ENCODE data around the gene RAB17.

The RAB17 gene

DNA sequence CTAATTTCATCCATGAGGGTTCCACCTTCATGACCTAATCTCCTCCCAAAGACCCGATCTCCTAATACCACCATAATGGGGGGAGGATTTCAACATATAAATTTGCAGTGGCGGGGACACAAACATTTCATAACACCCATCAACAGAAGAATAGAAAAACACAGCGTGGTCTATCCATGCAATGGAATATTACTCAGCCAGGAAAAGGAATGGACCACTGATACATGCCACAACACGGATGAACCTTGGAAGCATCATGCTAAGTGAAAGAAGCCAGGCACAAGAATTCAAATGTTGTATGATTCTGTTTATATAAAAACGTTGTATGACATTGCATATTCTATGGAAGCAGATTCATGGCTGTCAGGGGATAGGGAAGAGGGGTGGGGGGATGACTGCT, 21.5 kb downstream of the RAB17 start:
- Histone ChIP-seq H3K36me3 (ENCODE audit: control insufficient read depth, insufficient read depth, low read length) (no peaks in the 10 kb centered on the region), H3K27me3 (ENCODE audit: control insufficient read depth, insufficient read depth, low read length) (no peaks in the 10 kb centered on the region), H3K4me1 (ENCODE audit: control insufficient read depth, insufficient read depth, low read length) (peaks cover 5% of the 10 kb centered on the region; the same call in 1 of the 2 replicates), H3K27ac (ENCODE audit: low read length) (no peak overlapping the region), H3K9me3 (ENCODE audit: control insufficient read depth, insufficient read depth, low read length) (no peaks in the 10 kb centered on the region), H3K4me3 (ENCODE audit: low read length) (no peak overlapping the region)
- WGBS (ENCODE audit: insufficient coverage, insufficient read length), result no CpG with 5 or more reads among the region's 5 CpGs
- no peak for DNase-seq (ENCODE audit: low read depth, low spot score)

DNA sequence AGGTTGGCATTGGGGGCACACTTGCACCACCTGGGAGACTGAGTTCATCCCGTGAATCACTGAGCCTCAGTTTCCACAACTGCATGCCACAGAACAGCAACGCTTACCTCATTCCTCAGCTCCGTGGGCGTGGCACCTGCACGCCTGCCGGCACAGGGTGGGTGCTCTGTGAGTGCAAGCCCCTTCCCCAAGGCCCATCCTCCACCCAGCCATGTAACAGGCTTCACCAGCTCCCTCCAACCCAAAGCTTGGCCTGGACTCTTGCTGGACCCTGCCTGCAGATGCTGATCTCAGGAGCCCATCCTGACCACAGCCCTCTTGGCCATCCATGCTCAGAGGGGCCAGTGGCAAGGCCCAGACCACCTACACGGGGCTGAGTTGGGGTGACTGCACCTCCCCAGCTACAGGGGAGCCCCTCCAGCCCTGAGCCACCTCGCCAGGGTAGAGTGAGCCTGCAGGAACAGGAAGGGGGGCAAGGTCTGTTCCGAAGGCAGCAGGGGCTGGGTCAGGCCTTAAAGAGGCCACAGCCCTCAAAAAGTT, 22.3 kb downstream of the RAB17 start:
- no peak for DNase-seq (ENCODE audit: low read depth, low spot score)
- Histone ChIP-seq H3K4me1 (ENCODE audit: control insufficient read depth, insufficient read depth, low read length) (peaks cover 5% of the 10 kb centered on the region; the same call in 1 of the 2 replicates), H3K27ac (ENCODE audit: low read length) (no peak overlapping the region), H3K27me3 (ENCODE audit: control insufficient read depth, insufficient read depth, low read length) (no peaks in the 10 kb centered on the region), H3K9me3 (ENCODE audit: control insufficient read depth, insufficient read depth, low read length) (no peaks in the 10 kb centered on the region), H3K36me3 (ENCODE audit: control insufficient read depth, insufficient read depth, low read length) (no peaks in the 10 kb centered on the region), H3K4me3 (ENCODE audit: low read length) (no peak overlapping the region)
- no CpG with 5 or more reads among the region's 9 CpGs for WGBS (ENCODE audit: insufficient coverage, insufficient read length)

DNA sequence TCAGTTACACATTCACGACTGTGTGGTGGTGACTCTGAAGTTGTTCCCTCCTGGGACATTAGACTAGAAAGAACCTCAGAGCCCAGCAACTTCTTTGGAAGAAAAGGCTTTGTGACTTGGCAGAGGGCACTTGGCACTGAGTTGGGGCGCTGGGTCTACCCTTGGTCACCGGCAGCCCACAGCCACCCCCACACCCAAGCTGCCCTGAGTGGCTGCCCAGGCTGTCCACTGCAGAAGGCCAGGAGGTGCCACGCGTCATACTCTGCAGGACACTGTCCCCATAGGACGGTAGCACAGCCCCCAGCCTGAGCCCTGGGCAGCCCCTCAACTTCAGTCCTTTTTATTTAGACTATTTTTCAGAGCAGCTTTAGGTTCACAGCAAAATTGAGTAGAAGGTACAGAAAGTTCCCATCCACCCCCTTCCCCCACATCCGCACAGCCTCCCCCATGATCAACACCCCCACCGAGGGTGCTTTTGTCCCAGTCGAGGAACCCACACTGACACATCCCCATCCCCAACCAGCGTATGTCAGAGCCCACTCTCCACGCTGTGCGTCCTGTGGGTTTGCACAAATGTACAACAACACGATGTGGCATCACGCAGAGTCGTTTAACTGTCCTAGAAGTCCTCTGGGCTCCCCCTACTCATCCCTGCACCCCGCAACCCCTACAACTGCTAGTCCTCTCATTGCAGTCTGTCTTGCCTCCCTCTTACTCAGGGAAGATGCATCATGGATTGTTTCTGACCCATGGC, 23.1 kb downstream of the RAB17 start:
- H3K36me3 ChIP-seq (ENCODE audit: control insufficient read depth, insufficient read depth, low read length), result no peaks in the 10 kb centered on the region
- H3K9me3 ChIP-seq (ENCODE audit: control insufficient read depth, insufficient read depth, low read length), result no peaks in the 10 kb centered on the region
- no peak overlapping the region for H3K27ac ChIP-seq (ENCODE audit: low read length)
- no CpG with 5 or more reads among the region's 16 CpGs for WGBS (ENCODE audit: insufficient coverage, insufficient read length)
- H3K27me3 ChIP-seq (ENCODE audit: control insufficient read depth, insufficient read depth, low read length), result no peaks in the 10 kb centered on the region
- H3K4me1 ChIP-seq (ENCODE audit: control insufficient read depth, insufficient read depth, low read length), result peaks cover 2% of the 10 kb centered on the region; the same call in 1 of the 2 replicates
- H3K4me3 ChIP-seq (ENCODE audit: low read length), result no peak overlapping the region
- DNase-seq (ENCODE audit: low read depth, low spot score), result no peak

DNA sequence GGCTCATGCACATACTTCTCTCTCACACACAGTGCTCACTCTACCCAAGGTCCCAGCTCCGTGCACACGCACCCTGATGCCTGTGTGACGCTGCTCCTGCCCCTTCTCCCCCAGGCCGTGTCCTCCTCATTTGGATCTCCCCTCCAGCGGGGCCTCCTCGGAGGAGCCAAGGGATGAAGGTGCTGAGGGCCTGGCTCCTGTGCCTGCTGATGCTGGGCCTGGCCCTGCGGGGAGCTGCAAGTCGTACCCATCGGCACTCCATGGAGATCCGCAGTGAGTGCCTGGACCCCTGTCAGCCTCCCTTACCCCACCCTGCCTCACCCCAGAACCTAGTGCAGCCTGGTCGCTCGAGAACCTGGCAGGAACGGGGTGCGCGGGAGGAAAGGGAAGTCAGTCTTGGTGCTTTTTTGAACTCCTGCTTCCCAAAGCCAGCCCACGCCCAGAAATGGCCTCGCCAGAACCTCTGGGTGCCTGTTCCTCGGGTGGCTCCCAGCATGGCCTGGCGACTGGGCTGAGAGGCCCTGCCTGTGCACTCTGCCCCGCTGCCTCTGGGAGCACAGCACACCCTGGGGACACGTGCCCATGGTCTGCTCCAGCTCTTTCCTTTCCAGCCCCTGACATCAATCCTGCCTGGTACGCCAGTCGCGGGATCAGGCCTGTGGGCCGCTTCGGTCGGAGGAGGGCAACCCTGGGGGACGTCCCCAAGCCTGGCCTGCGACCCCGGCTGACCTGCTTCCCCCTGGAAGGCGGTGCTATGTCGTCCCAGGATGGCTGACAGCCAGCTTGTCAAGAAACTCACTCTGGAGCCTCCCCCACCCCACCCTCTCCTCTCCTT, 23.9 kb downstream of the RAB17 start, which contains the start of gene PRLH:
TSS of gene PRLH (plus strand) at position 174 of the 835 bp plus-strand sequence. CDS start at position 174, 0 bp downstream.
- Histone ChIP-seq H3K36me3 (ENCODE audit: control insufficient read depth, insufficient read depth, low read length) (no peaks in the 10 kb centered on the region), H3K4me1 (ENCODE audit: control insufficient read depth, insufficient read depth, low read length) (no peaks in the 10 kb centered on the region), H3K9me3 (ENCODE audit: control insufficient read depth, insufficient read depth, low read length) (no peaks in the 10 kb centered on the region), H3K4me3 (ENCODE audit: low read length) (no peak within 1 kb of the TSS), H3K27me3 (ENCODE audit: control insufficient read depth, insufficient read depth, low read length) (no peaks in the 10 kb centered on the region), H3K27ac (ENCODE audit: low read length) (no peak within 1 kb of the TSS)
- WGBS (ENCODE audit: insufficient coverage, insufficient read length), result no CpG with 5 or more reads among the region's 32 CpGs
- no peak for DNase-seq (ENCODE audit: low read depth, low spot score)

DNA sequence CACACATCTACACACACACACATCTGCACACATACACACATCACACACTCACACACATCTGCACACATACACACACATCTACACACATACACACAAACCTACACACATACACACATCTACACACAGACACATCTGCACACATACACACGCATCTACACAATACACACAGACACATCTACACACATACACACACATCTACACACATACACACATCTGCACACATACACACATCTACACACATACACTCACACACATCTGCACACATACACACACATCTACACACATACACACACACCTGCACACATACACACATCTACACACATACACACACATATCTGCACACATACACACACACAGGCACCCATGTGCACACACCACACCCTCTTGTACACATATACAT, 24.6 kb downstream of the RAB17 start:
- H3K27ac ChIP-seq (ENCODE audit: low read length), result no peak overlapping the region
- no peak overlapping the region for H3K4me3 ChIP-seq (ENCODE audit: low read length)
- H3K36me3 ChIP-seq (ENCODE audit: control insufficient read depth, insufficient read depth, low read length), result no peaks in the 10 kb centered on the region
- WGBS (ENCODE audit: insufficient coverage, insufficient read length), result 100% methylated on average over 1 of the region's 1 CpG
- H3K9me3 ChIP-seq (ENCODE audit: control insufficient read depth, insufficient read depth, low read length), result no peaks in the 10 kb centered on the region
- H3K27me3 ChIP-seq (ENCODE audit: control insufficient read depth, insufficient read depth, low read length), result no peaks in the 10 kb centered on the region
- DNase-seq (ENCODE audit: low read depth, low spot score), result no peak
- H3K4me1 ChIP-seq (ENCODE audit: control insufficient read depth, insufficient read depth, low read length), result no peaks in the 10 kb centered on the region

DNA sequence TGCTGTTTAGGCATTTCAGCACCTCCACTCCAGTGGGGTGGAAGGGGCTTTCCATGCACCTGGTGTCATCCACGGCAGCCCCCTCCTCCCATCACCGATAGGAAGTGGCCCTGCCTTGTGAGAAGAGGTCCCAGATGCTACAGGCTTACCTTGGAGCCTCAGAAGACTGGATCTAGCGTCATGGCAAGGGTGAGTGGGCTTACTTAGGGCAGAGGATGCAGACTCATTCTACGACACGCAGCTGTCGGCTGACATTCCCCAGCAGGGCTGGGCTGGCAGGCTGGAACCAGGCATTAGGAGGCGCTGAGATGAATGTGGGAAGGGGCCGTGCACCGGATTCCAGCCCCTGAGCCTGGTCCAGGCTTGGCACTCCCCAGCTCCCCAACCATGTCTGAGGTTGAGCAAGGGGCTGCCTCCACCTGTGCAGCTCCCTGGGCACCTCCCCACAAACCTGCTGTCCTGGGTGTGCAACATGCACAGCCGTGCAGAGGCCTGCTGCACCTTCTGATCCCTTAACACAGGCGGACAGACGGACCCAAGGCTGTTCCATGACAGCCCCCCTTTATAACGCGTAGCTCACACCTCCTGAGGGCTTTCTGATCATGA, 25.9 kb downstream of the RAB17 start:
- no CpG with 5 or more reads among the region's 14 CpGs for WGBS (ENCODE audit: insufficient coverage, insufficient read length)

GRCh38 chr2:237563816-237564215, 26.7 kb downstream of the RAB17 start:
- DNase-seq (ENCODE audit: low read depth, low spot score), result peak; percentile 45
- H3K4me1 ChIP-seq (ENCODE audit: control insufficient read depth, insufficient read depth, low read length), result no peaks in the 10 kb centered on the region
- WGBS (ENCODE audit: insufficient coverage, insufficient read length), result no CpG with 5 or more reads among the region's 14 CpGs
- H3K27ac ChIP-seq (ENCODE audit: low read length), result no peak overlapping the region
- H3K27me3 ChIP-seq (ENCODE audit: control insufficient read depth, insufficient read depth, low read length), result no peaks in the 10 kb centered on the region
- H3K4me3 ChIP-seq (ENCODE audit: low read length), result no peak overlapping the region
- H3K9me3 ChIP-seq (ENCODE audit: control insufficient read depth, insufficient read depth, low read length), result no peaks in the 10 kb centered on the region
- no peaks in the 10 kb centered on the region for H3K36me3 ChIP-seq (ENCODE audit: control insufficient read depth, insufficient read depth, low read length)

More for the DNA sequence above, 25.9 kb downstream of the RAB17 start:
- DNase-seq (ENCODE audit: low read depth, low spot score), result no peak
- Histone ChIP-seq H3K27me3 (ENCODE audit: control insufficient read depth, insufficient read depth, low read length) (no peaks in the 10 kb centered on the region), H3K9me3 (ENCODE audit: control insufficient read depth, insufficient read depth, low read length) (no peaks in the 10 kb centered on the region), H3K36me3 (ENCODE audit: control insufficient read depth, insufficient read depth, low read length) (no peaks in the 10 kb centered on the region), H3K4me1 (ENCODE audit: control insufficient read depth, insufficient read depth, low read length) (no peaks in the 10 kb centered on the region), H3K4me3 (ENCODE audit: low read length) (no peak overlapping the region), H3K27ac (ENCODE audit: low read length) (no peak overlapping the region)

DNA sequence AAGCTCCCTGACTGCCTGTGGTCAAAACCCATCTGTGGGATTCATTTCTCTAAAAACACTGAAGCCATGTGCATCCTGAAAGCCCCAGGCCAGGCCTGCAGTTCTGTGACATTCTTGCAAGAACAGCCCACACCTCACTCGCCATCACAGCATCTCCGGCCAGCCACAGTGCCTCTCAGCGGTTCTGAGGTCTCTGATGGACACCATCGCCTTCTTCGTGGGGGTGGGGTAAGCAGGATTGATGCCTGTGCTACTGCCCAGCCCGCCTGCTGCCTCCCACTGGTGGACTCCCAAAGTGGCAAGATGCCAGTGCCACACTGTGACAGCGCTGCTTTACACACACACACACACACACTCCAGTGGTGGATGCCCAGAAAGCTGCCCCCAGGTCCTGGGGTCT, 29.3 kb downstream of the RAB17 start:
- no peaks in the 10 kb centered on the region; the same call in 1 of the 2 replicates for H3K4me1 ChIP-seq (ENCODE audit: control insufficient read depth, insufficient read depth, low read length)
- no peak overlapping the region for H3K4me3 ChIP-seq (ENCODE audit: low read length)
- H3K27ac ChIP-seq (ENCODE audit: low read length), result no peak overlapping the region
- H3K9me3 ChIP-seq (ENCODE audit: control insufficient read depth, insufficient read depth, low read length), result no peaks in the 10 kb centered on the region
- WGBS (ENCODE audit: insufficient coverage, insufficient read length), result no CpG with 5 or more reads among the region's 7 CpGs
- H3K36me3 ChIP-seq (ENCODE audit: control insufficient read depth, insufficient read depth, low read length), result no peaks in the 10 kb centered on the region
- no peaks in the 10 kb centered on the region for H3K27me3 ChIP-seq (ENCODE audit: control insufficient read depth, insufficient read depth, low read length)
- DNase-seq (ENCODE audit: low read depth, low spot score), result no peak

- Histone ChIP-seq H3K27me3 (ENCODE audit: control insufficient read depth, insufficient read depth, low read length) (no peaks in the 10 kb centered on the region), H3K9me3 (ENCODE audit: control insufficient read depth, insufficient read depth, low read length) (peaks cover 2% of the 10 kb centered on the region; the same call in 1 of the 2 replicates), H3K36me3 (ENCODE audit: control insufficient read depth, insufficient read depth, low read length) (no peaks in the 10 kb centered on the region), H3K27ac (ENCODE audit: low read length) (no peak overlapping the region), H3K4me1 (ENCODE audit: control insufficient read depth, insufficient read depth, low read length) (no peaks in the 10 kb centered on the region; the same call in 1 of the 2 replicates), H3K4me3 (ENCODE audit: low read length) (no peak overlapping the region)
- DNase-seq (ENCODE audit: low read depth, low spot score), result no peak
- no CpG with 5 or more reads among the region's 22 CpGs for WGBS (ENCODE audit: insufficient coverage, insufficient read length)
These were observed 31.4 kb downstream of the RAB17 start for GRCh38 chr2:237558961-237559641.
